CD4-positive, alpha-beta T cell treated with Interferon alpha-2 for 1 hour (primary cell): ENCODE data around the gene LY9.
"Not testable (repeated sequence)": the region's sequence is repeated elsewhere in the genome, so short reads cannot be mapped to it uniquely, and the experiment has no call there.

Experiments used
- DNase-seq, 2 donors: peaks; one replicate each; pipeline ENCODE4 v3.0.0-alpha.2; 2020 to 2022

Gene LY9

GRCh38 chr1:160774886-160775719 is 20.9 kb upstream of the LY9 start:
- DNase-seq, result no peak

- DNase-seq, result no peak
Measured at GRCh38 chr1:160776178-160776577, 19.8 kb upstream of the LY9 start.

- DNase-seq, result peak; percentile 52 to 79
Measured at GRCh38 chr1:160777486-160778089, 18.4 kb upstream of the LY9 start.

DNA sequence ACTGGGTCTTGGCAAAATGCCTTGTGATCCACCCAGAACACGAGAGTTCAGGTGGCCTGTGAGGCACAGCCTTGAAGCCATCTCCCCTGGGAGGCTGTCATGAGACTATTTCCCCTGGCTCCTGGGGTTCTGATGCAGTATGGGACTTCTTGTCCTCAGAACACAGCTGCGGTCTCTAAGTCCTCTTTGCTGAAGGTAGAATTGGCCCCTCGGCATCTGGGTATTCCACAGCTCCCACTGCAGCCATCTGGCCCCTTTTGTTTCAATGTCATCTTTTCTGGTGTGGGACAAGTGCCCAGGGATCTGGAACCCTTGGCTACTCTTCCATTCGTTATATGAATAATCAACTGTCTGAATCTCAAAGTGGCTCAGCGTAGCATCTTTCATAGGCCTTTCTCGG is 17.0 kb upstream of the LY9 start:
- no peak for DNase-seq

DNA sequence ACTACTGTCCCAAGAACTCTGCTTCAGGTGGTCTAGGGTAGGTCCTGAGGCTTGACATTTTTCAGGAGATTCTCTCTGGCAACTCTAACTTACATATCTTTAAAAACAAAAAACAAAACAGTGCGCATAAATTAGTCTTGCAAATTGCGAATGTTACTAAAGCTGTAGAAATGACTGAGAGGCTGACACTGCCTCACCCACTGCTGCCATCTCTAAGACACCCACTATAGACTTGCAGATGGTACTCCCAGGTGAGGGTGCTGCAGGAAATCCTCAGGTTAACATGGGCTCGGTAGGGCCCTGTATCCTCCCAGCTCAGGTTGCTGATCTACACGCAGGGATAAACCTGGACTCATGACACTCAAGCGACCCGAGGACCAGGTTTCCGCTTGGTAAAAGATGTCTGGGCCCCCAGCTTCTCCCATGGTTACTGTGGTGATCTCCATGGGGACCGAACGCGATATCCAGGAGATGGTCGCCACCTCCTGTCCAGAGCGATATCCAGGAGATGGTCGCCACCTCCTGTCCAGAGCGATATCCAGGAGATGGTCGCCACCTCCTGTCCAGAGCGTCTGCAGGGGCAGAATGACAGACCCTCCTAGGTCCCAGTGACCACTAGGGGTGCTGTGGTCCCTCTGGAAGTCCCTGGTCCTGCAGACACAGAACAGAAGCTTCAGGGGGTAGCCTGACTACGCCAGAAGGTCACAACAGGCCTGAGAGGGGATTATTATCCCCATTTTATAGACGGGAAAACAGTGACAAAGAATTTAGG is 16.2 kb upstream of the LY9 start:
- DNase-seq, result peak; percentile 39 to 53

- DNase-seq, result no peak
Measured at GRCh38 chr1:160780398-160780755, 15.6 kb upstream of the LY9 start.

DNA sequence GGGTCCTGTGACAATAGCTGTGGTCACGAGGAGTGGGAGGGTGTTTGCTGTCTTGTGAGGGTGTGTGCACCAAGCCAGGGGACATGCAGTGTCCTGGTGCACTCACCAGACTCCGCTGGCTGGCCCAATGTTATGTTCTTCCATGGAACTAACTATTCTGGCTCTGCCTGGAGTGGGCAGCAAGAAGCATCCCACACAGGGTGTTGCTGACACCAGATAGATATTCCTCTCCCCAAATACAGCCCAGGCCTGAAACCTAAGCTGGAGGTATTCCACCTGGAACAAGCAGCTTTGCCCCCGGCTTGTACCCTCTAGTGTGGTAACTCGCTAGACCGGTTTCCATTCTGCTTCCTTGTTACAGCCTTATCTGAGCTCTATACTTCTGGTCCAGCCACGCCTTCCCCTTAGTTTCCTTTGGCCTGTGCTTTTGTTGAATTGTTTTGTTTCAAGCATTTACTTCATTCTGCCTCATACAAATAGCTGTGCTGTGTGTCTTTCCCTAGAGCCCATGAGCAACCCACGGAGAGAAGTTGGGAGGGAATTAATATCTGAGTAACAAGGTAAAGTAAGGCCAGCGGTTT is 14.7 kb upstream of the LY9 start:
- no peak for DNase-seq

GRCh38 chr1:160781914-160782689 is 13.9 kb upstream of the LY9 start:
- DNase-seq, result peak; percentile 58

DNA sequence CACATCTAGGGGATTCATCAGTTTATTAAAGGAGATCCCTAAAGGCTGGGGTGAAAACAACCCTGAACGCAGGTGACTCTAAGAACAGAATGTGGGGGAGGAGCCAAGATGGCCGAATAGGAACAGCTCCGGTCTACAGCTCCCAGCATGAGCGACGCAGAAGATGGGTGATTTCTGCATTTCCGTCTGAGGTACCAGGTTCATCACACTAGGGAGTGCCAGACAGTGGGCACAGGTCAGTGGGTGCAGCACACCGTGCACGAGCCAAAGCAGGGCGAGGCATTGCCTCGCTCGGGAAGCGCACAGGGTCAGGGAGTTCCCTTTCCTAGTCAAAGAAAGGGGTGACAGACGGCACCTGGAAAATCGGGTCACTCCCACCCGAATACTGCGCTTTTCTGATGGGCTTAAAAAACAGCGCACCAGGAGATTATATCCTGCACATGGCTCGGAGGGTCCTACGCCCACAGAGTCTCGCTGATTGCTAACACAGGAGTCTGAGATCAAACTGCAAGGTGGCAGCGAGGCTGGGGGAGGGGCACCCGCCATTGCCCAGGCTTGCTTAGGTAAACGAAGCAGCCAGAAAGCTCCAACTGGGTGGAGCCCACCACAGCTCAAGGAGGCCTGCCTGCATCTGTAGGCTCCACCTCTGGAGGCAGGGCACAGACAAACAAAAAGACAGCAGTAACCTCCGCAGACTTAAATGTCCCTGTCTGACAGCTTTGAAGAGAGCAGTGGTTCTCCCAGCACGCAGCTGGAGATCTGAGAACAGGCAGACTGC is 12.8 kb upstream of the LY9 start:
- DNase-seq, result not testable (repeated sequence)

GRCh38 chr1:160789051-160789701 is 6.8 kb upstream of the LY9 start:
- DNase-seq, result no peak

DNA sequence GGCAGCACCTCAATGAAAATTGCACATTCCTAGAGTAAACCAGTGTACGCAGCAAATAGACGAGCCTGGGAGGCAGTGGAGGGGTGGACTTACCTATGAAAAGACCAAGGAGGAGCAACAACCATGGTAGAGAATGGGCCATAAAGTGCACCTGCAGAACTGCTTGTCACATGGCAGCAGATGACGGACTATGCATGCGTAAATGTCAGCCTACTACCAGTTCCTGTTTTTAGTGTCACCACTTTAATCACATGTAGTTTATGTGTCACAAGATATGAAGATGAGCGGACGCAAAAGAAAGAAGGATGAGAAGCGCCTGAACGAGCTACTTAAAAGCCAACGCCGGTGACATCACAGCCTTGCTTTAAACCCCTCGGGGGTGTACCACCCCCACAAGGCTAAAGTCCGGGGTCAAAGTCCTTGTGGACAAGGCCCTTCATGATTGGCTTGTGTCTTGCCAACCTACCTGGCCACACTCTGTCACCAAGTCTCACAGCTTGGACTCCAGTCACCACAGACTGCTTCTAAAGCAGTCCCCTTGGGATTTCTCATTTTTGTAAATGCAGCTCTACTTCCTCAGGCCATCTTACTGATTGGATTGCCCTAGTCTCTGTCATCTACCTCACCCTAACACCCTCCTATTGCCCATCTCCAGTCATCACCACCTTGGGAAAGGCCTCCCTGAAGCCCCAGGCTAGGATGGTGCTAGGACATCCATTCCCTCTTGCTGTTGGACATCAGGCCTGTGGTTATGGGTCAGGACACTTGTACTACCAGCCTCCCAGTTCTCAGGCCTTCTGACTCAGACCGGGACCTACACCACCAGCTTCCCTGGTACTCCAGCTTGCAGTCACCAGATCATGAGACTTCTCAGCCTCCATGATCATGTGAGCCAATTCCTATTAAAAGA is 6.0 kb upstream of the LY9 start:
- peak in 1 of 2 donors; percentile 80 for DNase-seq

DNA sequence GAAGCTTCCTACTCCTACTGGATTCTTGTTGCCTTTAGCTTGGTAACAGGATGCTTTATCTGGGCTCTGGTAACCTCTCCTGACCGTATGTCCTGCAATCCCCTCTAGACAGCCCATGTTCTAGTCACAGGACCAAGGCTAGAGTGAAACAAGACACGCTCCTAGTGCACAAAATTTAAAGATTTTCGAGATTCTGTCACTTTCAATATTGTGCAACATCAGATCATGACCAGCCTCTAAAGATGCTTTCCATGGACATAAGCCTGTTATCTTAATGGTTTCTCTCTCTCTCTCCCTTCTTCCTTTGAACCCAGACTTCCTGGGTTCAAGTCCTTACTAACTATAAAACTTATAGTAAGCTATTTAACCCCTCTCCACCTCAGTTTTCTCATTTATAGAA is 1.6 kb upstream of the LY9 start:
- DNase-seq, result no peak

- no peak for DNase-seq
Measured at GRCh38 chr1:160797271-160797709, 1.3 kb downstream of the LY9 start.

- DNase-seq, result peak; percentile 35 to 67
Measured at GRCh38 chr1:160797861-160798273, 1.9 kb downstream of the LY9 start.

DNA sequence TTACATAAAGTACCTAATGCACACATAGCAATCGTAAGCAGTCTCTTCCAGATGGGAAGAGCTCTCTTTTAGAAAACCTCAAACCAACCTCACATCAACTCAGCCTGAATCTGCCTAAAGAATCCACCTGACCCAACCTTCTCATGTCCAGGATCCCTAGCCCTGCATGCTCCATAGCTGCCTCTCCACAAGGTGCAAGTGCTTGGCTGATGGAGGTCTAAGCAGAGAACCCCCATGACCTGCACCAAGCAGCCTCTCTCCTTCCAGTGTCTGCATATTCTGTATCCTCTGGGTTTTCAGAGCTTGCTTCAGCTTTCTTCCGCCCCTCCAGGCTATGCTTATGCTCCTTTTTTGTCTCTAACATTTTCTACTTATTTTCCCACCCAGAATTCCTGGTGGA is 2.5 kb downstream of the LY9 start:
- no peak for DNase-seq

DNA sequence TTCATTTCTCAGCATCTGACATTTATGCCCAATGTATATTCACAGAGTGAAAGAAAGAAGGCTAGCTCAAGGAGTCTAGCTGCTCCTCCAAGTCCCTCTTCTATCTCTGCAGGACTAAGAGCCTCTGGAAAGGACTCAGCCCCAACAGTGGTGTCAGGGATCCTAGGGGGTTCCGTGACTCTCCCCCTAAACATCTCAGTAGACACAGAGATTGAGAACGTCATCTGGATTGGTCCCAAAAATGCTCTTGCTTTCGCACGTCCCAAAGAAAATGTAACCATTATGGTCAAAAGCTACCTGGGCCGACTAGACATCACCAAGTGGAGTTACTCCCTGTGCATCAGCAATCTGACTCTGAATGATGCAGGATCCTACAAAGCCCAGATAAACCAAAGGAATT is 3.7 kb downstream of the LY9 start:
- DNase-seq, result no peak

DNA sequence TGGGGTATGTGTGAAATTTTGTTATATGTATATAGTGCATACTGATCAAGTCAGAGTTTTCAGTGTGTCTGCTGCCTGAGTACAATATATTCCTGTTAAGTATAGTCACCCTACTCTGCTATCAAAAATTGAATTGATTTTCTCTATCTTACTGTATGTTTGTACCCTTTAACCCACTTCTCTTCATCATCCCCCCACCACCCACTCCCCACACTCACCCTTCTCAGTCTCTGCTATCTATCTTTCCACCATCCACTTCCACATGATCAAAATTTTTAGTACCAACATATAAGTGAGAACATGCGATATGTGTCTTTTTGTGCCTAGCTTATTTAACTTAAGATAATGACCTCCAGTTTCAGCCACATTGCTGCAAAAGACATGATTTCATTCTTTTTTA is 4.2 kb downstream of the LY9 start:
- no peak for DNase-seq

- DNase-seq, result peak in 1 of 2 donors; percentile 53
Measured at GRCh38 chr1:160800645-160801408, 4.9 kb downstream of the LY9 start.
